ENCODE data around the gene SNX8. TPM values are rescaled to one million over a fixed set of nuclear protein-coding genes. Genes with fewer than 3 reads are reported as not detected.

Gene SNX8
- total and polyA plus RNA-seq, 2 of the 13 experiments (the other 11 are each of a cell fraction or from before 2014, with no cell fraction given): 20.6 to 45.2 TPM

DNA sequence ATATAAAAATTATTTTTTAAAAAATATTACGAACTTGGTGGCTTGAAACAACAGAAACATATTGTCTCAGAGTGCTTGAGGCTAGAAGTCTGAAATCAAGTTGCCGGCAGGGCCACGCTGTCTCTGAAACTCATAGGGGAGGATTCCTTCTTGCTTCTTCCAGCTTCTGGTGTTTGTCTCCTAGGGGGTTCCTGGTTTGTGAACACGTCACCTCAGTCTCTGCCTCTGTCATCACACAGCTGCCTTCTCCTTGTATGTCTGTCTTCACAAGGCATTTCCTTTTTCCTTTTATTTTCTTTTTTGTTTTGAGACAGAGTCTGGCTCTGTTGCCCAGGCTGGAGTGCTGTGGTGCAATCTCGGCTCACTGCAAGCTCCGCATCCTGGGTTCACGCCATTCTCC lies 12.7 kb upstream of the SNX8 start:
- DNase-seq (ENCODE audit: low spot score) (no peak), FAIRE-seq (no peak), ATAC-seq (no peak)
- H3K27me3 ChIP-seq (ENCODE audit: control insufficient read depth in 1 of 2, insufficient read depth in 2 of 2, low read length in 2 of 2): no peaks in the 10 kb centered on the region
- no peak overlapping the region for H3K9ac ChIP-seq (ENCODE audit: insufficient read depth, low read depth, low read length)
- no peak overlapping the region for H2AFZ ChIP-seq (ENCODE audit: low read length)
- no peaks in the 10 kb centered on the region for H3K4me1 ChIP-seq (ENCODE audit: insufficient read depth, low read length)
- no peaks in the 10 kb centered on the region for H3K9me3 ChIP-seq (ENCODE audit: low read length)
- H3K4me2 ChIP-seq (ENCODE audit: low read depth, low read length): no peak overlapping the region
- H3K79me2 ChIP-seq (ENCODE audit: insufficient read depth, low read length): no peaks in the 10 kb centered on the region
- ChIA-PET POLR2A (no interaction called here), CTCF (ENCODE audit: low intra/inter-chr PET ratio, low total read pairs) (no interaction called here)
- no peak for TF ChIP-seq JUNB (CRISPR knock-in tag; IDR thresholded peaks at IDR 0.05; ENCODE audit: borderline replicate concordance)
- no peak overlapping the region for H3K27ac ChIP-seq (ENCODE audit: extremely low read length, insufficient read depth, low read length)
- WGBS (ENCODE audit: low lambda C conversion rate): 82% methylated on average over 7 of the region's 7 CpGs
- no TSS peak for BruUV-seq (replicated peaks)
- intact Hi-C loops (cut with micrococcal nuclease; ENCODE audit: unreplicated experiment): no loop called here
- H4K20me1 ChIP-seq (ENCODE audit: insufficient read depth, low read length): no peaks in the 10 kb centered on the region
- no peaks in the 10 kb centered on the region for H3K36me3 ChIP-seq (replicated peaks in 1 of 2; ENCODE audit: control insufficient read depth in 1 of 2, insufficient read depth in 2 of 2, low read length in 2 of 2)
- in situ Hi-C loops (cut with HindIII; ENCODE audit: extremely low pct_ligation_motif_present, low pct_unique_long_range_greater_than_20kb): no loop called here
- no peak overlapping the region for H3K4me3 ChIP-seq (replicated peaks in 1 of 3; ENCODE audit: insufficient read depth in 1 of 3, low read depth in 2 of 3, low read length in 3 of 3)

DNA sequence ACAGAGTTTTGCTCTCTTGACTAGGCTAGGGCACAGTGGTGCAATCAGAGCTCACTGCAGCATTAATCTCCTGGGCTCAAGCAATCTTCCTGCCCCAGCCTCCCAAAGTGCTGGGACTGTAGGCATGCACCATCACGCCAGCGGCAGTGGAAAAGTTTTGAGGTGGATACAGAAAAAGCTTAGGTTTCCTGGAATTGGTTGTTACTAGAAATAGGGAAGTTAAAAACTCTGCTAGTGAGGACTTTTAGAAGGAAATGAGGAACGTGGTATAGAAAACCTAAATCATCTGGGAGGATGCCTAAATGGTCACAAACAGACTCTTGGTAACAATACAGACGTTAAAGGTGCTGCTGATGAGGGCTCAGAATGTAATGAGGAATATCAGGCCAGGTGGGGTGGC lies 10.9 kb upstream of the SNX8 start:
- Histone ChIP-seq H3K4me2 (ENCODE audit: low read depth, low read length) (no peak overlapping the region), H3K27ac (ENCODE audit: extremely low read length, insufficient read depth, low read length) (no peak overlapping the region), H3K79me2 (ENCODE audit: insufficient read depth, low read length) (no peaks in the 10 kb centered on the region), H3K9ac (ENCODE audit: insufficient read depth, low read depth, low read length) (no peak overlapping the region), H3K4me1 (ENCODE audit: insufficient read depth, low read length) (no peaks in the 10 kb centered on the region), H3K36me3 (replicated peaks in 1 of 2; ENCODE audit: control insufficient read depth in 1 of 2, insufficient read depth in 2 of 2, low read length in 2 of 2) (no peaks in the 10 kb centered on the region), H3K4me3 (replicated peaks in 1 of 3; ENCODE audit: insufficient read depth in 1 of 3, low read depth in 2 of 3, low read length in 3 of 3) (no peak overlapping the region), H3K27me3 (ENCODE audit: control insufficient read depth in 1 of 2, insufficient read depth in 2 of 2, low read length in 2 of 2) (no peaks in the 10 kb centered on the region), H3K9me3 (ENCODE audit: low read length) (no peaks in the 10 kb centered on the region), H4K20me1 (ENCODE audit: insufficient read depth, low read length) (no peaks in the 10 kb centered on the region), H2AFZ (ENCODE audit: low read length) (no peak overlapping the region)
- ATAC-seq: no peak
- POLR2A ChIA-PET: no interaction called here
- TF ChIP-seq NCOA5 (CRISPR knock-in tag; IDR thresholded peaks at IDR 0.05) (no peak), NONO (IDR thresholded peaks at IDR 0.05) (no peak), NONO (CRISPR knock-in tag; conservative IDR thresholded peaks at IDR 0.05) (no peak), ZNF567 (CRISPR knock-in tag; IDR thresholded peaks at IDR 0.05; ENCODE audit: borderline replicate concordance) (no peak)
- TF ChIP-seq, protein P1, sequence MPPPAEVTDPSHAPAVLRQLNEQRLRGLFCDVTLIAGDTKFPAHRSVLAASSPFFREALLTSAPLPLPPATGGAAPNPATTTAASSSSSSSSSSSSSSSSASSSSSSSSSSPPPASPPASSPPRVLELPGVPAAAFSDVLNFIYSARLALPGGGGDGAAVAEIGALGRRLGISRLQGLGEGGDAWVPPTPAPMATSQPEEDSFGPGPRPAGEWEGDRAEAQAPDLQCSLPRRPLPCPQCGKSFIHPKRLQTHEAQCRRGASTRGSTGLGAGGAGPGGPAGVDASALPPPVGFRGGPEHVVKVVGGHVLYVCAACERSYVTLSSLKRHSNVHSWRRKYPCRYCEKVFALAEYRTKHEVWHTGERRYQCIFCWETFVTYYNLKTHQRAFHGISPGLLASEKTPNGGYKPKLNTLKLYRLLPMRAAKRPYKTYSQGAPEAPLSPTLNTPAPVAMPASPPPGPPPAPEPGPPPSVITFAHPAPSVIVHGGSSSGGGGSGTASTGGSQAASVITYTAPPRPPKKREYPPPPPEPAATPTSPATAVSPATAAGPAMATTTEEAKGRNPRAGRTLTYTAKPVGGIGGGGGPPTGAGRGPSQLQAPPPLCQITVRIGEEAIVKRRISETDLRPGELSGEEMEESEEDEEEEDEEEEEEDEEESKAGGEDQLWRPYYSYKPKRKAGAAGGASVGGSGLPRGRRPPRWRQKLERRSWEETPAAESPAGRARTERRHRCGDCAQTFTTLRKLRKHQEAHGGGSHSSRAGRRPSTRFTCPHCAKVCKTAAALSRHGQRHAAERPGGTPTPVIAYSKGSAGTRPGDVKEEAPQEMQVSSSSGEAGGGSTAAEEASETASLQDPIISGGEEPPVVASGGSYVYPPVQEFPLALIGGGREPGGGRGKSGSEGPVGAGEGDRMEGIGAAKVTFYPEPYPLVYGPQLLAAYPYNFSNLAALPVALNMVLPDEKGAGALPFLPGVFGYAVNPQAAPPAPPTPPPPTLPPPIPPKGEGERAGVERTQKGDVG (CRISPR knock-in tag; IDR thresholded peaks at IDR 0.05; ENCODE audit: borderline replicate concordance): no peak
- CTCF ChIA-PET (ENCODE audit: low intra/inter-chr PET ratio, low total read pairs): no interaction called here
- intact Hi-C loops (cut with micrococcal nuclease; ENCODE audit: unreplicated experiment) (no loop called here), in situ Hi-C loops (cut with HindIII; ENCODE audit: extremely low pct_ligation_motif_present, low pct_unique_long_range_greater_than_20kb) (no loop called here)
- FAIRE-seq: no peak
- 64% methylated on average over 4 of the region's 4 CpGs for WGBS (ENCODE audit: low lambda C conversion rate)
- BruUV-seq (replicated peaks): no TSS peak
- DNase-seq (ENCODE audit: low spot score): no peak

Data from HepG2 (cell line).